Brain microvascular endothelial cell (primary cell): ENCODE measurements around the gene NAIF1.

ENCODE experiments used
- DNase-seq: peaks from one replicate; pipeline ENCODE4 v3.0.0-alpha.2; 2020
- H3K27ac ChIP-seq: fragments of 250-450 bp; sonication (Bioruptor Pico); 2 replicates; pipeline ENCODE4 v1.5.1; 2020; ENCODE audit warnings: mild to moderate bottlenecking, moderate library complexity
- H3K27me3 ChIP-seq: fragments of 250-450 bp; sonication (Bioruptor Pico); replicated peaks from 2 replicates; pipeline ENCODE4 v1.5.1; 2020; ENCODE audit warnings: mild to moderate bottlenecking
- H3K36me3 ChIP-seq: fragments of 250-450 bp; sonication (Bioruptor Pico); replicated peaks from 2 replicates; pipeline ENCODE4 v1.5.1; 2020; ENCODE audit warnings: mild to moderate bottlenecking
- H3K4me3 ChIP-seq: 2 replicates; pipeline ENCODE4 v1.5.1; 2011; ENCODE audit warnings: low read depth, mild to moderate bottlenecking, control low read depth, low read length, moderate library complexity
- CTCF ChIP-seq: IDR thresholded peaks from 2 replicates; pipeline ENCODE4 v1.5.1; 2011; ENCODE audit warnings: low read depth, mild to moderate bottlenecking, moderate library complexity, low read length, control low read depth, inconsistent platforms; ENCODE audit errors: missing control alignments
- in situ Hi-C: cut with HindIII; loops from 2 replicates; pipeline ENCODE4 v1.10.0; 2017; ENCODE audit warnings: low sequenced_read_pairs, low pct_ligation_motif_present

Gene NAIF1

GRCh38 chr9:128054087-128054486 is 13.0 kb downstream of the NAIF1 start:
- Histone ChIP-seq H3K27me3 (no peaks in the 10 kb centered on the region), H3K4me3 (no peak overlapping the region), H3K27ac (no peak overlapping the region), H3K36me3 (no peaks in the 10 kb centered on the region)
- DNase-seq: no peak
- in situ Hi-C loops: no loop called here
- no peak for TF ChIP-seq CTCF

- Histone ChIP-seq H3K36me3 (no peaks in the 10 kb centered on the region), H3K27me3 (no peaks in the 10 kb centered on the region), H3K4me3 (no peak overlapping the region), H3K27ac (no peak overlapping the region)
- in situ Hi-C loops: no loop called here
- DNase-seq: no peak
- TF ChIP-seq CTCF: no peak
Measured at GRCh38 chr9:128053560-128053959, 13.6 kb downstream of the NAIF1 start.

GRCh38 chr9:128051932-128052709 is 15.0 kb downstream of the NAIF1 start:
- H3K27ac ChIP-seq: no peak overlapping the region
- H3K27me3 ChIP-seq: no peaks in the 10 kb centered on the region
- no peak for DNase-seq
- no peak overlapping the region for H3K4me3 ChIP-seq
- in situ Hi-C loops: no loop called here
- no peaks in the 10 kb centered on the region for H3K36me3 ChIP-seq
- TF ChIP-seq CTCF: no peak

GRCh38 chr9:128049843-128050242 is 17.3 kb downstream of the NAIF1 start:
- H3K36me3 ChIP-seq: no peaks in the 10 kb centered on the region
- no peaks in the 10 kb centered on the region for H3K27me3 ChIP-seq
- TF ChIP-seq CTCF: no peak
- H3K27ac ChIP-seq: no peak overlapping the region
- no peak overlapping the region for H3K4me3 ChIP-seq
- in situ Hi-C loops: no loop called here
- DNase-seq: no peak

- Histone ChIP-seq H3K36me3 (no peaks in the 10 kb centered on the region), H3K27me3 (no peaks in the 10 kb centered on the region), H3K4me3 (no peak overlapping the region), H3K27ac (no peak overlapping the region)
- no peak for DNase-seq
- in situ Hi-C loops: no loop called here
- TF ChIP-seq CTCF: no peak
Measured at GRCh38 chr9:128048663-128049062, 18.5 kb downstream of the NAIF1 start.

- Histone ChIP-seq H3K27me3 (no peaks in the 10 kb centered on the region), H3K4me3 (no peak overlapping the region), H3K36me3 (no peaks in the 10 kb centered on the region), H3K27ac (no peak overlapping the region)
- TF ChIP-seq CTCF: no peak
- DNase-seq: no peak
- in situ Hi-C loops: no loop called here
Measured at GRCh38 chr9:128047231-128047630, 19.9 kb downstream of the NAIF1 start.
